ENCODE data around the gene UTF1.

UTF1 gene

DNA sequence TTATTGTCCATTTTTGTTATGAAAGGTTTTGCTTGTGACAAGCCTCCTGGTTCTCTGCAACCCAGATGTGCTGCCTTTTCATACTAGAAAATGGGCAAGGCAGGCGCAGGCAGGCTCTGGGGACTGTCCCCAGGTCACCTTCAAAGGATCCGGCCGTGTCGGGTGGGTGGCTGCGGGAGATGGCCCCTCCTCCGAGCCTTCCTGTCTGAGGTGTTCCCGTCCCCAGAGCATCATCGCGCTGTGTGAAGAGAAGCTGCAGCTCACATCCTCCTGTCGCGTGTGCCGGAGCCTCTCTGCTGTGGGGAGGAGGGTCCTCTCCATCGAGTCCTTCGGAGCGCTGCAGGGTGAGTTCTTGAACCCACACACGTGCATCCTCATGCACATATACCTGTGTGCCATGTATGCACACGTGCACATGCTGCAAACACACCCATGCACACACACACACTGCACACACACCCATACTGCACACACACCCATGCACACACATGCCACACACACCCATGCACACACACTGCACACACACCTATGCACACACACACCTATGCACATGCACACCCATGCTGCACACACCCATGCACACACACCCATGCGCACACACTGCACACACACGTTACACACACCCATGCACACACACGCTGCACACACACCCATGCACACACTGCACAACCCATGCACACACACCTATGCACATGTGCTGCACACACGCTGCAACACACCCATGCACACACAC lies 46.2 kb upstream of the UTF1 start:
- no peak overlapping the region for H3K27ac ChIP-seq
- H3K9ac ChIP-seq, result no peak overlapping the region
- no peak overlapping the region for H2AFZ ChIP-seq (ENCODE audit: low read depth)
- H3K4me1 ChIP-seq (ENCODE audit: low read depth, poor library complexity, severe bottlenecking), result no peaks in the 10 kb centered on the region
- no peak overlapping the region for H3K4me3 ChIP-seq (IDR thresholded peaks at IDR 0.05; ENCODE audit: insufficient read depth, low read depth, low read length)
- peaks cover 19% of the 10 kb centered on the region; the same call in 1 of the 2 replicates for H3K27me3 ChIP-seq (ENCODE audit: insufficient read depth, low read depth)
- no peaks in the 10 kb centered on the region for H3K79me2 ChIP-seq (ENCODE audit: insufficient read depth, low read depth)
- H3K4me2 ChIP-seq, result no peak overlapping the region
- no peaks in the 10 kb centered on the region for H3K36me3 ChIP-seq (ENCODE audit: insufficient read depth)
- H4K20me1 ChIP-seq (ENCODE audit: insufficient read depth), result no peaks in the 10 kb centered on the region
- TF ChIP-seq, protein P1, sequence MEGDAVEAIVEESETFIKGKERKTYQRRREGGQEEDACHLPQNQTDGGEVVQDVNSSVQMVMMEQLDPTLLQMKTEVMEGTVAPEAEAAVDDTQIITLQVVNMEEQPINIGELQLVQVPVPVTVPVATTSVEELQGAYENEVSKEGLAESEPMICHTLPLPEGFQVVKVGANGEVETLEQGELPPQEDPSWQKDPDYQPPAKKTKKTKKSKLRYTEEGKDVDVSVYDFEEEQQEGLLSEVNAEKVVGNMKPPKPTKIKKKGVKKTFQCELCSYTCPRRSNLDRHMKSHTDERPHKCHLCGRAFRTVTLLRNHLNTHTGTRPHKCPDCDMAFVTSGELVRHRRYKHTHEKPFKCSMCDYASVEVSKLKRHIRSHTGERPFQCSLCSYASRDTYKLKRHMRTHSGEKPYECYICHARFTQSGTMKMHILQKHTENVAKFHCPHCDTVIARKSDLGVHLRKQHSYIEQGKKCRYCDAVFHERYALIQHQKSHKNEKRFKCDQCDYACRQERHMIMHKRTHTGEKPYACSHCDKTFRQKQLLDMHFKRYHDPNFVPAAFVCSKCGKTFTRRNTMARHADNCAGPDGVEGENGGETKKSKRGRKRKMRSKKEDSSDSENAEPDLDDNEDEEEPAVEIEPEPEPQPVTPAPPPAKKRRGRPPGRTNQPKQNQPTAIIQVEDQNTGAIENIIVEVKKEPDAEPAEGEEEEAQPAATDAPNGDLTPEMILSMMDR (conservative IDR thresholded peaks at IDR 0.05; ENCODE audit: low read depth, low read length), result no peak

DNA sequence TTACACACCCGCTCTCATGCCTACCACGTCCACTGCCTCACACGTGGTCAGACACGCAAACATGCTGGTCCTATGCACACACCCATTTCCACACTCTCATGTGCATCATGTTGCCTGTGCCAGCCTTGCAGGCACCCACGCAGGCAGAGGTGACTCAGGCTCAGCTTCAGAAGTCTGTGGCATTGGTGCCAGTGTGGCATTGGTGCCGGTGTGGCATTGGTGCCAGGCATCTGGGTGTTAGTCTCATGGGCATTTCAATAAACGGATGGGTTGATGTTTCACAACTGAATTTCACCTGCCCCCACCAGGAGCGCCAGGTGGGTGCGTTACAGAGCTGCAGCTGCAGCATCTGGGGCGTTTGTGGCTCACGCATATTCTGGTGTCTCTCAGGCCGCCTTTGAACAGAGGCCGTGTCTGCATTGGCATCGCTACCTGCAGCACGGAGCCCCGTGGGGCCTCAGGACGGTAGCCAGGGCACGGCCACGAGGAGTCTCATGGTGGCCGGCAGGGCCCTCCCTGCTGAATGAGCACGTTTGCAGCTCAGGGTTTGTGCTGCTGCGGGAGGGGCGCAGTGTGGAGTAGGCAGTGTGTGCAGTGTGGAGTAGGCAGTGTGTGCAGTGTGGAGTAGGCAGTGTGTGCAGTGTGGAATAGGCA lies 45.3 kb upstream of the UTF1 start:
- TF ChIP-seq, protein P1 (conservative IDR thresholded peaks at IDR 0.05; ENCODE audit: low read depth, low read length), result no peak
- no peak overlapping the region for H2AFZ ChIP-seq (ENCODE audit: low read depth)
- H4K20me1 ChIP-seq (ENCODE audit: insufficient read depth), result no peaks in the 10 kb centered on the region
- H3K4me2 ChIP-seq, result no peak overlapping the region
- no peak overlapping the region for H3K9ac ChIP-seq
- H3K27me3 ChIP-seq (ENCODE audit: insufficient read depth, low read depth), result peaks cover 12% of the 10 kb centered on the region; the same call in 1 of the 2 replicates
- no peak overlapping the region for H3K4me3 ChIP-seq (IDR thresholded peaks at IDR 0.05; ENCODE audit: insufficient read depth, low read depth, low read length)
- no peaks in the 10 kb centered on the region for H3K79me2 ChIP-seq (ENCODE audit: insufficient read depth, low read depth)
- H3K27ac ChIP-seq, result no peak overlapping the region
- H3K36me3 ChIP-seq (ENCODE audit: insufficient read depth), result no peaks in the 10 kb centered on the region
- H3K4me1 ChIP-seq (ENCODE audit: low read depth, poor library complexity, severe bottlenecking), result no peaks in the 10 kb centered on the region

DNA sequence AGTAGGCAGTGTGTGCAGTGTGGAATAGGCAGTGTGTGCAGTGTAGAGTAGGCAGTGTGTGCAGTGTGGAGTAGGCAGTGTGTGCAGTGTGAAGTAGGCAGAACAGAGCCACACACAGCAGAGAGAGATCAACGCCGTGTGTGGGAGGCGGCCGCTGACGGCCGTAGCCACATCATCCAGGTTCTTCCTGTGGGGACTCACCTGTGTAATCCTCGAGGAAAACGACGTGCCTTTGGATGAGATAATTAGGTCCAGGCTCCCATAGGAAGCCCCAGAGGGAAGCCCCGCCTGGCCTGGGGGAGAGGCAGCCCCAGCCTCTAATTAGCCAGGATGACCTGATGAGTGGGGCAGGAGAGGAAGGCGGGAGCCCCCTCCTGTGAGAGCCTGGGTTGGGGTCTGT lies 44.6 kb upstream of the UTF1 start:
- H3K27ac ChIP-seq, result no peak overlapping the region
- TF ChIP-seq, protein P1 (conservative IDR thresholded peaks at IDR 0.05; ENCODE audit: low read depth, low read length), result no peak

DNA sequence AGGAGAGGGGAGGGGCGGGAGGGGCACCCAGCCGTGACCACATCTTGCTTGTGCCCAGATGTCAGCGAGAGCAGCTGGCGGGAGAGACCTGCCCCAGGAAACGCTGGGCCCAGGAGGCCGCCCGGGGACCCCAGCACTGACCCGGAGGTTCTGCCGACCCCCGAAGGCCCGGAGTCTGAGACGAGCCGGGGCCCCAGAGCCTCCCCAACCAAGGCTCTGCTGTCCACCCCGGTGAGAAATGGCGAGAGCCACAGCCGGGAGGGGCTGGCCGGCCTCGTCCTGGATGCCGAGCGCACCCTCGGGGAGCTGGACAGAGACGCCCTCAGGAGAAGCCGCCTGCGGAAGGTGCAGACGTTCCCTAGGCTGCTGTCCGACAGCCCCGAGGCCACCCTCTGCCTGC lies 44.1 kb upstream of the UTF1 start:
- Histone ChIP-seq H3K36me3 (ENCODE audit: insufficient read depth) (no peaks in the 10 kb centered on the region), H3K4me3 (IDR thresholded peaks at IDR 0.05; ENCODE audit: insufficient read depth, low read depth, low read length) (no peak overlapping the region), H3K27me3 (ENCODE audit: insufficient read depth, low read depth) (peaks cover 8% of the 10 kb centered on the region; the same call in 1 of the 2 replicates), H3K9ac (no peak overlapping the region), H3K79me2 (ENCODE audit: insufficient read depth, low read depth) (no peaks in the 10 kb centered on the region), H4K20me1 (ENCODE audit: insufficient read depth) (no peaks in the 10 kb centered on the region), H3K4me1 (ENCODE audit: low read depth, poor library complexity, severe bottlenecking) (no peaks in the 10 kb centered on the region), H2AFZ (ENCODE audit: low read depth) (no peak overlapping the region), H3K27ac (no peak overlapping the region), H3K4me2 (no peak overlapping the region)
- TF ChIP-seq, protein P1 (conservative IDR thresholded peaks at IDR 0.05; ENCODE audit: low read depth, low read length), result no peak

More for the DNA sequence above, 44.6 kb upstream of the UTF1 start:
- Histone ChIP-seq H3K27me3 (ENCODE audit: insufficient read depth, low read depth) (peaks cover 8% of the 10 kb centered on the region; the same call in 1 of the 2 replicates), H2AFZ (ENCODE audit: low read depth) (no peak overlapping the region), H3K4me1 (ENCODE audit: low read depth, poor library complexity, severe bottlenecking) (no peaks in the 10 kb centered on the region), H3K79me2 (ENCODE audit: insufficient read depth, low read depth) (no peaks in the 10 kb centered on the region), H3K9ac (no peak overlapping the region), H3K4me3 (IDR thresholded peaks at IDR 0.05; ENCODE audit: insufficient read depth, low read depth, low read length) (no peak overlapping the region), H3K4me2 (no peak overlapping the region), H3K36me3 (ENCODE audit: insufficient read depth) (no peaks in the 10 kb centered on the region), H4K20me1 (ENCODE audit: insufficient read depth) (no peaks in the 10 kb centered on the region)

Measured in KMS-11 (cell line).